ENCODE data around the gene PALMD. TPM values are rescaled to one million over a fixed set of nuclear protein-coding genes. Genes with fewer than 3 reads are reported as not detected.

PALMD gene
- total RNA-seq, 1 experiment from 2014 or later, result not detected

- POLR2A ChIA-PET, result no interaction called here
- Mint-ChIP-seq H3K27ac (ENCODE audit: unreplicated experiment) (no peak overlapping the region), H3K36me3 (ENCODE audit: insufficient read depth, unreplicated experiment) (no peaks in the 10 kb centered on the region), H3K27me3 (ENCODE audit: insufficient read depth, unreplicated experiment) (no peaks in the 10 kb centered on the region), H3K4me1 (ENCODE audit: low read depth, unreplicated experiment) (no peaks in the 10 kb centered on the region), H3K4me3 (ENCODE audit: unreplicated experiment) (no peak overlapping the region), H3K9me3 (ENCODE audit: unreplicated experiment) (no peaks in the 10 kb centered on the region)
- no peaks in the 10 kb centered on the region for H3K36me3 ChIP-seq (ENCODE audit: control insufficient read depth, insufficient read depth, low read length)
- no peak overlapping the region for H3K4me3 ChIP-seq (ENCODE audit: low read depth, low read length)
- H3K27me3 ChIP-seq (replicated peaks; ENCODE audit: control insufficient read depth, insufficient read depth, low read length), result no peaks in the 10 kb centered on the region
- TF ChIP-seq CTCF (IDR thresholded peaks at IDR 0.05; ENCODE audit: insufficient read depth in 1 of 2, low read depth in 1 of 2, low read length in 1 of 2, severe bottlenecking in 1 of 2, unreplicated experiment in 1 of 2), result no peak
- H3K4me1 ChIP-seq, result no peaks in the 10 kb centered on the region
- CTCF ChIA-PET, result no interaction called here
- intact Hi-C loops (cut with micrococcal nuclease; ENCODE audit: unreplicated experiment), result no loop called here
- DNase-seq, result no peak
- no TSS peak for BruUV-seq (replicated peaks)
- no peaks in the 10 kb centered on the region for H3K9me3 ChIP-seq
Observed at GRCh38 chr1:99672038-99672437, 26.1 kb downstream of the PALMD start.

- CTCF ChIA-PET, result interaction anchor here (0.6 kb wide), 1 partner anchor 983 kb away, joined by 3 read pairs; no protein-coding TSS in a partner anchor
- H3K9me3 ChIP-seq, result no peaks in the 10 kb centered on the region
- Mint-ChIP-seq H3K36me3 (ENCODE audit: insufficient read depth, unreplicated experiment) (no peaks in the 10 kb centered on the region), H3K9me3 (ENCODE audit: unreplicated experiment) (no peaks in the 10 kb centered on the region), H3K4me1 (ENCODE audit: low read depth, unreplicated experiment) (no peaks in the 10 kb centered on the region), H3K27ac (ENCODE audit: unreplicated experiment) (no peak overlapping the region), H3K4me3 (ENCODE audit: unreplicated experiment) (no peak overlapping the region), H3K27me3 (ENCODE audit: insufficient read depth, unreplicated experiment) (no peaks in the 10 kb centered on the region)
- no TSS peak for BruUV-seq (replicated peaks)
- POLR2A ChIA-PET, result no interaction called here
- no peaks in the 10 kb centered on the region for H3K4me1 ChIP-seq
- no peaks in the 10 kb centered on the region for H3K27me3 ChIP-seq (replicated peaks; ENCODE audit: control insufficient read depth, insufficient read depth, low read length)
- H3K4me3 ChIP-seq (ENCODE audit: low read depth, low read length), result no peak overlapping the region
- no peak for DNase-seq
- intact Hi-C loops (cut with micrococcal nuclease; ENCODE audit: unreplicated experiment), result no loop called here
- H3K36me3 ChIP-seq (ENCODE audit: control insufficient read depth, insufficient read depth, low read length), result no peaks in the 10 kb centered on the region
- TF ChIP-seq CTCF (IDR thresholded peaks at IDR 0.05; ENCODE audit: insufficient read depth in 1 of 2, low read depth in 1 of 2, low read length in 1 of 2, severe bottlenecking in 1 of 2, unreplicated experiment in 1 of 2), result no peak
Observed at GRCh38 chr1:99672530-99673213, 26.8 kb downstream of the PALMD start.

DNA sequence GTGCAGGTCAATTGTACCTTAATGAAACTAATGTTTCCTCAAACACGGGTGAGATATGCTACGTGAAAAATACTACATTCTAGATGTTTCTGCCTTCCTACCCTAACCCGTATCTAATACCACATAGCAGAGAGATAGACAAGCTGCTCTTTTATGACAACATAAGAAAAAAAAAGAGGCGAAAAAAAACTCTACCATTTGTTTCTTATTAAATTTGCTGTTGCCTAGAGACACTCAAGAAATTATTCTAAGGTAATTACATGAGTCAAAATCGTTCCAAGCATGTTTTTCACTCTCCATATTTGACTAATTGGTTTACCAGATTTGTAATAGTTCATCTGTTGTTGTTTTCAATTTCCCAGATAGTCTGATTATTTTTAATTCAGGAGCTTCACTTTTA lies 27.4 kb downstream of the PALMD start:
- no peak overlapping the region for H3K4me3 ChIP-seq (ENCODE audit: low read depth, low read length)
- no peak for DNase-seq
- H3K36me3 Mint-ChIP-seq (ENCODE audit: insufficient read depth, unreplicated experiment), result no peaks in the 10 kb centered on the region
- TF ChIP-seq CTCF (IDR thresholded peaks at IDR 0.05; ENCODE audit: insufficient read depth in 1 of 2, low read depth in 1 of 2, low read length in 1 of 2, severe bottlenecking in 1 of 2, unreplicated experiment in 1 of 2), result no peak
- CTCF ChIA-PET, result interaction anchor here (0.6 kb wide), 1 partner anchor 984 kb away, joined by 3 read pairs; no protein-coding TSS in a partner anchor
- H3K4me3 Mint-ChIP-seq (ENCODE audit: unreplicated experiment), result no peak overlapping the region
- H3K36me3 ChIP-seq (ENCODE audit: control insufficient read depth, insufficient read depth, low read length), result no peaks in the 10 kb centered on the region
- no peaks in the 10 kb centered on the region for H3K4me1 ChIP-seq
- no peaks in the 10 kb centered on the region for H3K27me3 Mint-ChIP-seq (ENCODE audit: insufficient read depth, unreplicated experiment)
- no peaks in the 10 kb centered on the region for H3K9me3 Mint-ChIP-seq (ENCODE audit: unreplicated experiment)
- intact Hi-C loops (cut with micrococcal nuclease; ENCODE audit: unreplicated experiment), result no loop called here
- no TSS peak for BruUV-seq (replicated peaks)
- no peaks in the 10 kb centered on the region for H3K4me1 Mint-ChIP-seq (ENCODE audit: low read depth, unreplicated experiment)
- no peak overlapping the region for H3K27ac Mint-ChIP-seq (ENCODE audit: unreplicated experiment)
- POLR2A ChIA-PET, result no interaction called here
- no peaks in the 10 kb centered on the region for H3K9me3 ChIP-seq
- no peaks in the 10 kb centered on the region for H3K27me3 ChIP-seq (replicated peaks; ENCODE audit: control insufficient read depth, insufficient read depth, low read length)
